MM.1S (cell line): ENCODE data around the gene FAP.

Experiments used
- DNase-seq: peaks from one replicate; pipeline ENCODE4 v3.0.0-alpha.2; 2015
- H2AFZ ChIP-seq: fragments of 300-600 bp; sonication (generic); 2 replicates; pipeline ENCODE4 v1.6.0; 2016; ENCODE audit warnings: antibody characterized with exemption, low read length
- H3F3A ChIP-seq: fragments of 300-600 bp; sonication (generic); 2 replicates; pipeline ENCODE4 v1.6.1; 2016; ENCODE audit warnings: mild to moderate bottlenecking, antibody characterized with exemption, low read length, moderate library complexity, mixed read lengths; ENCODE audit not compliant: insufficient read depth
- H3K27ac ChIP-seq: fragments of 300-600 bp; sonication (generic); 2 replicates; pipeline ENCODE4 v1.5.1; 2016; ENCODE audit warnings: mild to moderate bottlenecking, low read length
- H3K27me3 ChIP-seq: fragments of 300-600 bp; sonication (generic); replicated peaks from 2 replicates; pipeline ENCODE4 v1.6.0; 2016; ENCODE audit warnings: low read length; ENCODE audit not compliant: insufficient read depth
- H3K36me3 ChIP-seq: fragments of 300-600 bp; sonication (generic); replicated peaks from 2 replicates; pipeline ENCODE4 v1.6.1; 2016; ENCODE audit warnings: mild to moderate bottlenecking, low read length, mixed read lengths; ENCODE audit not compliant: insufficient read depth
- H3K4me1 ChIP-seq: fragments of 300-600 bp; sonication (generic); 2 replicates; pipeline ENCODE4 v1.6.1; 2016; ENCODE audit warnings: low read length, mixed read lengths
- H3K4me2 ChIP-seq: fragments of 300-600 bp; sonication (generic); 2 replicates; pipeline ENCODE4 v1.6.0; 2016; ENCODE audit warnings: low read depth, low read length
- H3K4me3 ChIP-seq: fragments of 300-600 bp; sonication (generic); 2 replicates; pipeline ENCODE4 v1.5.1; 2016; ENCODE audit warnings: low read length, mixed read lengths
- H3K79me2 ChIP-seq: fragments of 300-600 bp; sonication (generic); 2 replicates; pipeline ENCODE4 v1.6.1; 2016; ENCODE audit warnings: mixed run types, low read length, mixed read lengths
- H3K9ac ChIP-seq: fragments of 300-600 bp; sonication (generic); 2 replicates; pipeline ENCODE4 v1.6.1; 2016; ENCODE audit warnings: low read length, mixed read lengths
- H3K9me2 ChIP-seq: fragments of 300-600 bp; sonication (generic); replicated peaks from 2 replicates; pipeline ENCODE4 v1.6.1; 2016; ENCODE audit warnings: mild to moderate bottlenecking, low read length, mixed read lengths; ENCODE audit not compliant: insufficient read depth
- H3K9me3 ChIP-seq: fragments of 300-600 bp; sonication (generic); replicated peaks from 2 replicates; pipeline ENCODE4 v1.6.1; 2016; ENCODE audit warnings: mild to moderate bottlenecking, low read length, mixed read lengths; ENCODE audit not compliant: insufficient read depth
- H4K20me1 ChIP-seq: fragments of 300-600 bp; sonication (generic); 2 replicates; pipeline ENCODE4 v1.6.1; 2016; ENCODE audit warnings: mild to moderate bottlenecking, low read length, moderate library complexity, mixed read lengths; ENCODE audit not compliant: insufficient read depth
- EZH2 ChIP-seq: fragments of 300-600 bp; sonication (generic); optimal IDR thresholded peaks from 2 replicates; pipeline ENCODE3; 2017; ENCODE audit warnings: low read depth, mild to moderate bottlenecking, antibody characterized with exemption, low read length, mixed read lengths
- EZH2phosphoT487 ChIP-seq: fragments of 300-600 bp; sonication (generic); IDR thresholded peaks from 2 replicates; pipeline ENCODE4 v1.6.1; 2018; ENCODE audit warnings: antibody characterized with exemption, low read length
- TF ChIP-seq, protein P1 (sequence below): fragments of 300-600 bp; sonication (generic); IDR thresholded peaks from 2 replicates; pipeline ENCODE4 v1.5.1; 2016; ENCODE audit warnings: antibody characterized with exemption, low read length, mixed read lengths

FAP gene

DNA sequence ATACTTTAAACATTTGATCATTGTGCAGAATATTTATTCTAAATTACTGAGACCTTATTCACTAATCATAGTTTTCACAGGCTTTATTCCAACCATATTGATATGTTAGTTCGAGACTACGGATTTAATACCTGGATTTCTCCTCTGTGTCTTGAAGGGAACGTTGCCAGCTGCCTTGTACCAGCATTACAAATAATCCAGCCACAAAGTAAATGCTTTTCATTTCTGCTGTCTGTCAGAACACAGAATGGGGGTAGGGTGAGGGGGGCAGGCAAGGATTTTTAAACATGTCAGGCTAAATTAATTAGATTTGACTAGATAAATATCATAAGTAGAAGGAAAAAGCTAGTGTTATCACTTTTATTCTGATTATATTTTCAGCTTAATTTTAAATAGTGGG, 94.3 kb downstream of the FAP start:
- TF ChIP-seq, protein P1, sequence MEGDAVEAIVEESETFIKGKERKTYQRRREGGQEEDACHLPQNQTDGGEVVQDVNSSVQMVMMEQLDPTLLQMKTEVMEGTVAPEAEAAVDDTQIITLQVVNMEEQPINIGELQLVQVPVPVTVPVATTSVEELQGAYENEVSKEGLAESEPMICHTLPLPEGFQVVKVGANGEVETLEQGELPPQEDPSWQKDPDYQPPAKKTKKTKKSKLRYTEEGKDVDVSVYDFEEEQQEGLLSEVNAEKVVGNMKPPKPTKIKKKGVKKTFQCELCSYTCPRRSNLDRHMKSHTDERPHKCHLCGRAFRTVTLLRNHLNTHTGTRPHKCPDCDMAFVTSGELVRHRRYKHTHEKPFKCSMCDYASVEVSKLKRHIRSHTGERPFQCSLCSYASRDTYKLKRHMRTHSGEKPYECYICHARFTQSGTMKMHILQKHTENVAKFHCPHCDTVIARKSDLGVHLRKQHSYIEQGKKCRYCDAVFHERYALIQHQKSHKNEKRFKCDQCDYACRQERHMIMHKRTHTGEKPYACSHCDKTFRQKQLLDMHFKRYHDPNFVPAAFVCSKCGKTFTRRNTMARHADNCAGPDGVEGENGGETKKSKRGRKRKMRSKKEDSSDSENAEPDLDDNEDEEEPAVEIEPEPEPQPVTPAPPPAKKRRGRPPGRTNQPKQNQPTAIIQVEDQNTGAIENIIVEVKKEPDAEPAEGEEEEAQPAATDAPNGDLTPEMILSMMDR, result no peak
- TF ChIP-seq EZH2phosphoT487 (no peak), EZH2 (no peak)
- Histone ChIP-seq H3K79me2 (no peaks in the 10 kb centered on the region), H3K4me2 (no peak overlapping the region), H4K20me1 (no peaks in the 10 kb centered on the region), H3K9me2 (no peaks in the 10 kb centered on the region), H3F3A (no peaks in the 10 kb centered on the region), H3K9me3 (no peaks in the 10 kb centered on the region), H3K9ac (no peak overlapping the region), H3K27ac (no peak overlapping the region), H3K4me3 (no peak overlapping the region), H2AFZ (no peak overlapping the region), H3K36me3 (no peaks in the 10 kb centered on the region), H3K27me3 (no peaks in the 10 kb centered on the region), H3K4me1 (no peaks in the 10 kb centered on the region)
- DNase-seq, result no peak

DNA sequence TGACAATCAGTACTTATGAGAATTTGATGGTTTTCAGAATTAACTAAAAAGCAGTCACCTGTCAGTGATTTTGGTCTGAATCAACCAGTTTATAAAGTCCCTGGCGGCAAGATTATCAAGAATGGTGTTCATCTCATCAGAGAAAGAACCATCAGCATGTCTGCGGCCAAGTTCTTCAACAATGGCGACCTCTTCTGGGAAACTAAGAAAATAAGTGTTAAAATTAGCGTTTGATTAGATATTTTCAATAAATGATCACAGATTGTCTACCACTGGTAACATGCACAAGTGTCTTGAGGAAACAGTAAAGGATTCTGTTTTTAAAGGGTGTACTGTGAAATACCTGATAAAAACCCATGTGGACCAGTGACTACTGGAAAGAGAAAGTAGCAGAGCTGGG, 99.3 kb downstream of the FAP start:
- no peaks in the 10 kb centered on the region for H3K79me2 ChIP-seq
- no peaks in the 10 kb centered on the region for H3K36me3 ChIP-seq
- no peak overlapping the region for H2AFZ ChIP-seq
- no peak overlapping the region for H3K27ac ChIP-seq
- H3K9ac ChIP-seq, result no peak overlapping the region
- H4K20me1 ChIP-seq, result no peaks in the 10 kb centered on the region
- H3K9me3 ChIP-seq, result no peaks in the 10 kb centered on the region
- DNase-seq, result no peak
- H3K9me2 ChIP-seq, result no peaks in the 10 kb centered on the region
- TF ChIP-seq EZH2, result no peak
- TF ChIP-seq EZH2phosphoT487, result no peak
- TF ChIP-seq, protein P1, result no peak
- H3K4me1 ChIP-seq, result no peaks in the 10 kb centered on the region
- H3K4me2 ChIP-seq, result no peak overlapping the region
- H3F3A ChIP-seq, result no peaks in the 10 kb centered on the region
- H3K27me3 ChIP-seq, result no peaks in the 10 kb centered on the region
- no peak overlapping the region for H3K4me3 ChIP-seq

DNA sequence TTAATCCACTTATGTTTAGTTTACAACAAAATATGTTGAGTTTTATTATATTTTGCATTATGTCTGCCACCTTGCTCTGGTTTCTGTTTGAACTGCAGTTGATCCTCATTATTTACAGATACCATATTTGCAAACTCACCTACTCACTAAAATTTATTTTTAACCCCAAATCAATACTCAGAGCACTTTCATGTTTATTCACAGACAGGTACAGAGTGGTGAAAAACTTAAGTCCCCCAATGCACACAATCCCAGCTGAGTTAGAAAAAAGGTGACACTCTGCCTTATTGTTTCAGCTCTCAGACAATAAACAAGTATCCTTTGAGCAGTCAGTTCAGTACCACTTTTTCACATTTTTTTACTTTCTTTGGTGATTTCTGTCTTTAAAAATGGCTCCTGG, 104.9 kb downstream of the FAP start:
- no peaks in the 10 kb centered on the region for H3F3A ChIP-seq
- no peak for DNase-seq

More for the DNA sequence above, 104.9 kb downstream of the FAP start:
- no peaks in the 10 kb centered on the region for H3K4me1 ChIP-seq
- H3K9ac ChIP-seq, result no peak overlapping the region
- H3K9me3 ChIP-seq, result no peaks in the 10 kb centered on the region
- no peak overlapping the region for H2AFZ ChIP-seq
- no peaks in the 10 kb centered on the region for H4K20me1 ChIP-seq
- TF ChIP-seq EZH2phosphoT487 (no peak), EZH2 (no peak)
- TF ChIP-seq, protein P1, result no peak
- no peaks in the 10 kb centered on the region for H3K27me3 ChIP-seq
- no peaks in the 10 kb centered on the region for H3K36me3 ChIP-seq
- no peak overlapping the region for H3K4me2 ChIP-seq
- H3K4me3 ChIP-seq, result no peak overlapping the region
- H3K27ac ChIP-seq, result no peak overlapping the region
- H3K9me2 ChIP-seq, result no peaks in the 10 kb centered on the region
- no peaks in the 10 kb centered on the region for H3K79me2 ChIP-seq
